ENCODE measurements around the gene DXO.
"Not testable (repeated sequence)": the region's sequence is repeated elsewhere in the genome, so short reads cannot be mapped to it uniquely, and the experiment has no call there.

DXO gene

DNA sequence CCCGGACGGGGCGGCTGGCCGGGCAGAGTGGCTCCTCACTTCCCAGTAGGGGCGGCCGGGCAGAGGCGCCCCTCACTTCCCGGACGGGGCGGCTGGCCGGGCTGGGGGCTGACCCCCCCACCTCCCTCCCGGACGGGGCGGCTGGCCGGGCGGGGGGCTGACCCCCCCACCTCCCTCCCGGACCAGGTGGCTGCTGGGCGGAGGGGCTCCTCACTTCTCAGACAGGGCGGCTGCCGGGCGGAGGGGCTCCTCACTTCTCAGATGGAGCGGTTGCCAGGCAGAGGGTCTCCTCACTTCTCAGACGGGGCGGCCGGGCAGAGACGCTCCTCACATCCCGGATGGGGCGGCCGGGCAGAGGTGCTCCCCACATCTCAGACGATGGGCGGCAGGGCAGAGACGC, 39.8 kb downstream of the DXO start:
- FAIRE-seq; DNase-seq (ENCODE audit: low spot score): not testable (repeated sequence)

DNA sequence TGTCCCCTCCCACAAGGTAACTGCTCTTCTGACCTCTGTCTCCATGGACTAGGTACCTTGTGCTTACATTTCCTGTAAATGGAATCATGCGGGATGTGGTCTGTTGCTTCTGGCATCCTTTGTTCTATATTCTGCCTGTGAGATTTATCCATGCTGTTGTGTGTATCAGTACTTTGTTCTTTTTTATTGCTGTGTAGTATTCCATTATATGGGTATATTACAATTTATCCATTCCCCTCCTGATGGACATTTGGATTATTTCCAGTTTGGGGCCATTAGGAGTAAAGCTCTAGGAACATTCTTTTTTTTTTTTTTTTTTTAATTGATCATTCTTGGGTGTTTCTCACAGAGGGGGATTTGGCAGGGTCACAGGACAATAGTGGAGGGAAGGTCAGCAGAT, 41.0 kb downstream of the DXO start:
- FAIRE-seq = no peak
- DNase-seq (ENCODE audit: low spot score) = no peak

DNA sequence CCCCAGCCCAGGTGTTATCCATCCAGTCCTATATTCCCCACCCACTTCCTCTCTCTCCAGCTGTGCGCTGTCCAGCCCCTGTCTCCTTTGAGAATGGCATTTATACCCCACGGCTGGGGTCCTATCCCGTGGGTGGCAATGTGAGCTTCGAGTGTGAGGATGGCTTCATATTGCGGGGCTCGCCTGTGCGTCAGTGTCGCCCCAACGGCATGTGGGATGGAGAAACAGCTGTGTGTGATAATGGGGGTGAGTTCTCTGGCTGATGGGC, 43.3 kb downstream of the DXO start:
- FAIRE-seq = no peak
- no peak for DNase-seq (ENCODE audit: low spot score)

DNA sequence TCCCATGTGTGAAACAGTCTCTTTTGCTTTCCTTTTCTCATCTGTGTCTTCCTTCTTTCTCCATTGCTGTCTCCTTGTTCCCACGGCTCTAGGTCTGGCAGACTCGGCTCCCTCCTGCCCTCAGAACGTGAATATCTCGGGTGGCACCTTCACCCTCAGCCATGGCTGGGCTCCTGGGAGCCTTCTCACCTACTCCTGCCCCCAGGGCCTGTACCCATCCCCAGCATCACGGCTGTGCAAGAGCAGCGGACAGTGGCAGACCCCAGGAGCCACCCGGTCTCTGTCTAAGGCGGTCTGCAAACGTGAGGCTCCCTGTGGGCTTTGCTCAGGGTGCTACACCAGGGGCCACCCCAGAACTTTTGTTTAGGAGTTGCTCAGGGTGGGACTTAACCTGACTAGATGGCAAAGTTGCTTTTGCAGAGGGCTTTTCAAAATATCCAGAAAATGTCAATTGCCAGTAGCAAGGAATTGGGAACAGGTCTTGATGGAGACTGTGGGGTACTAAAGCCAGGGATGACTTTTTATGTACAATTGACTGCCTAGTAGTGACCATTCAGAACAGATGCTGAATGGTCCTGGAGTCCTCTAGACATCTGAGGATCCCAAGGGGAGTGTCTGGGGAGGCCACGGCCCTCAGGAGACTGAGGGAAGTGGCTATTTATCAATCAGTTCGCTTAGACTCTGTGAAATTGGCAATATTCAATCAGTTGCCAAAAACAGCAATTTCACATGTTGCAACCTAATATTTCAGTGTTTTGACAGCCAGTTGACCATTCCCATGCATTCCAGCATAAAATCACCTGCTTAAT, 43.9 kb downstream of the DXO start:
- FAIRE-seq (no peak), DNase-seq (ENCODE audit: low spot score) (no peak)

DNA sequence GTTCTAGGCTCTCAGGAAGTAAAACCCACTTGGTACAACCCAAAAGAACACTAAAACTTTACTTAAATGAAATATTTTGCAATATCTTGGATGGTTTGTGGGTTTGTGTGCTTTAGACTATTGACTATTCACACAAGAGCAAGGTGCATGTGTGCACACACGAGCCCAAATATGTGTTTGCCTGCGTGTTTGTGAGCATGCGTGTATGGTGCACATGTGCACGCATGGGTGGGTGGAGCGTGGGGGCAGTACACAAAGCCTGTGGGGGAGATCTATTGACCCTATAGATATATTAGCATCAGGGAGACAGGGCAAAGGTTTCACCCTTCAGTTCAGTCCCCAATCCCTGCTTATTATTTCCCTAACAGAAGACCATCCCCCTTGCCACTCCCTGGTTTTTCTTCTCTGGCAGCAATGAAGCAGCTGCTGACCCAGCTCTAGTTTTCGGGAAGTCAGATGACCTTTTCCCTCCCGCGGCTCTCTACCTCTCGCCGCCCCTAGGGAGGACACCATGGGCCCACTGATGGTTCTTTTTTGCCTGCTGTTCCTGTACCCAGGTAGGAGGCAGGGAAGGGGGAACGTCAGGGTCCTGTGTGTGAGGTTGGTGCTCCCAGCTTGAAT, 44.6 kb downstream of the DXO start, which contains the start of gene C2:
Gene C2 (plus strand): TSS at position 476 of the 621 bp plus-strand sequence. CDS start 36 bp downstream, at position 512.
- DNase-seq (ENCODE audit: low spot score) (no peak), FAIRE-seq (no peak)

DNA sequence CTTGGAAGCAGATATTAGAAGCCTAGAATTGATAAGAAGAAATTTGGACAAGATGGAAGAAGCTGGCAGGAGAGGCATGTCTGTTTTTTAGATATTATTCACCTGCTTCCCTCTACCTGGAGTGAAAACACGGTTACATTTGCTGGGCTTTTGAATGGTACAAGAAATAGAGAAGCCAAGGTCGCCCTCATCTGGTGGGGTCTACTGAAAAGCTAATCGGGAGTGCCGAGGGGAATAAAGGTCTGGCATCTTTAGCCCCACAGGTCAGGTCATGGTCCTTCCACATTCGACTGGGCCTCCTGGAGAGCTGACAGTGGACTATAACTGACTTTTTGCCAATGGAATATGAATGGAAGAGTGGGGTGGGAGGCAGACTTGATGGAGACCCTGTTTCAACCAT, 49.0 kb downstream of the DXO start:
- FAIRE-seq = no peak
- DNase-seq (ENCODE audit: low spot score) = no peak

DNA sequence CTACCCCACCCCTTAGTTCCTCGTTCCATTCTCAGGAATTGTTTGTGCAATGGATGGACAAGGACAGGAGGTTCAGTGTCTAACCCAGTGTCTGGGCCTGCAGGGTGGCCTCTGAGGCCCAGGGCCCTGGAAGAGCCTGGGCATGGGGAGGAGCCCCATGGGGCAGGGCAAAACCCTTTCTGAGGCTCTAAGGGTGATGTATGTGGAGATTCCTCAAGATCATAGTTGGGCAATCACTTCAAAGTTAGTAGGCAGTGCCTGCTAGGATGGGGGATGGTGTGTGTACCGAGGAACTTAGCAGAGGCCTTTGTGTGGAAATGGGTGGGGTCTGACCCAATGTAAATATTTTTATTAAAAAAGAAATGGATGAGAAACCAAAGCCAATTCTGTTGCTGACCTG, 51.1 kb downstream of the DXO start:
- no peak for FAIRE-seq
- DNase-seq (ENCODE audit: low spot score) = no peak

All from urothelium cell line (cell line).